Vagina (tissue), 2 donors: ENCODE data around the gene CCDC92. TPM values are rescaled to one million over a fixed set of nuclear protein-coding genes. Genes with fewer than 3 reads are reported as not detected.

Source experiments
- DNase-seq, 2 donors: peaks; one replicate each; pipeline ENCODE4 v3.0.0-alpha.2; 2017; ENCODE audit errors: extremely low spot score in 2 of 2
- H3K27ac ChIP-seq: fragments of 200-600 bp; sonication (generic); one replicate; pipeline ENCODE4 v1.5.1; 2019
- H3K27me3 ChIP-seq: fragments of 200-600 bp; sonication (generic); one replicate; pipeline ENCODE4 v1.5.1; 2019
- H3K36me3 ChIP-seq, 2 donors: fragments of 200-600 bp; sonication (generic); one replicate each; pipeline ENCODE4 v1.5.1; 2017 to 2019
- H3K4me1 ChIP-seq: fragments of 200-600 bp; sonication (generic); one replicate; pipeline ENCODE4 v1.5.1; 2019
- H3K4me3 ChIP-seq, 2 donors: fragments of 200-600 bp; sonication (generic); 1 replicate in 1 of 2; 2 replicates in 1 of 2; pipeline ENCODE4 v1.5.1; 2016 to 2019
- H3K9me3 ChIP-seq: fragments of 200-600 bp; sonication (generic); one replicate; pipeline ENCODE4 v1.5.1; 2019
- CTCF ChIP-seq, 3 experiments: fragments of 450-650 bp in 2 of 3; fragments of 200-600 bp in 1 of 3; sonication (generic) in 1 of 3; IDR thresholded peaks; one replicate each; pipeline ENCODE4 v1.5.1; 2017 to 2019; ENCODE audit warnings: antibody characterized with exemption in 3 of 3, mild to moderate bottlenecking in 2 of 3, moderate library complexity in 2 of 3
- POLR2A ChIP-seq, 2 donors: fragments of 450-650 bp; IDR thresholded peaks; one replicate each; pipeline ENCODE4 v1.6.1; 2017; ENCODE audit warnings: antibody characterized with exemption in 2 of 2, mild to moderate bottlenecking in 2 of 2, moderate library complexity in 2 of 2
- POLR2AphosphoS5 ChIP-seq, 2 donors: sonication (generic); formaldehyde crosslinking; IDR thresholded peaks; one replicate each; pipeline ENCODE4 v1.9.0; 2017; ENCODE audit warnings: antibody characterized with exemption in 2 of 2, mild to moderate bottlenecking in 2 of 2, low read depth in 1 of 2; ENCODE audit not compliant: insufficient read depth in 1 of 2
- intact Hi-C: fragments of 100-400 bp; cut with DNase I; formaldehyde crosslinking; loops from one replicate; pipeline ENCODE4 v1.15.1; 2023
- total RNA-seq: library from RNA; depleted of rRNA; stranded (reverse); fragments of >200 nt; gene quantifications from one replicate; pipeline ENCODE4 v1.2.3, GENCODE V29; 2016

CCDC92 gene
- total RNA-seq, 1 donor from 2014 or later, result 21.6 TPM

GRCh38 chr12:123907726-123908476 is 64.7 kb downstream of the CCDC92 start:
- DNase-seq, result no peak
- H3K4me1 ChIP-seq, result peaks cover 14% of the 10 kb centered on the region
- H3K9me3 ChIP-seq, result no peaks in the 10 kb centered on the region
- intact Hi-C loops, result no loop called here
- no peaks in the 10 kb centered on the region for H3K27me3 ChIP-seq
- peak overlapping the region in 1 of 2 donors; percentile 15 for H3K4me3 ChIP-seq
- TF ChIP-seq POLR2AphosphoS5 (IDR thresholded peaks at IDR 0.05; ENCODE audit: insufficient read depth in 1 of 2, low read depth in 1 of 2) (no peak), CTCF (IDR thresholded peaks at IDR 0.05) (no peak)
- no peaks in the 10 kb centered on the region for H3K36me3 ChIP-seq
- H3K27ac ChIP-seq, result peak overlapping the region; percentile 84

GRCh38 chr12:123906711-123907420 is 65.8 kb downstream of the CCDC92 start:
- H3K4me1 ChIP-seq, result peaks cover 14% of the 10 kb centered on the region
- H3K27me3 ChIP-seq, result no peaks in the 10 kb centered on the region
- H3K36me3 ChIP-seq, result no peaks in the 10 kb centered on the region
- TF ChIP-seq POLR2A (IDR thresholded peaks at IDR 0.05), result no peak
- no peak for TF ChIP-seq CTCF (IDR thresholded peaks at IDR 0.05)
- TF ChIP-seq POLR2AphosphoS5 (IDR thresholded peaks at IDR 0.05; ENCODE audit: insufficient read depth in 1 of 2, low read depth in 1 of 2), result no peak
- H3K27ac ChIP-seq, result peak overlapping the region; percentile 84
- no peak overlapping the region for H3K4me3 ChIP-seq
- no peaks in the 10 kb centered on the region for H3K9me3 ChIP-seq
- intact Hi-C loops, result no loop called here
- no peak for DNase-seq

GRCh38 chr12:123905319-123905925 is 67.2 kb downstream of the CCDC92 start:
- H3K27ac ChIP-seq, result no peak overlapping the region
- peaks cover 14% of the 10 kb centered on the region for H3K4me1 ChIP-seq
- no peaks in the 10 kb centered on the region for H3K9me3 ChIP-seq
- no peaks in the 10 kb centered on the region for H3K36me3 ChIP-seq
- no peak for DNase-seq
- H3K27me3 ChIP-seq, result no peaks in the 10 kb centered on the region
- TF ChIP-seq CTCF (IDR thresholded peaks at IDR 0.05), result peak; percentile 46 to 60 (median 49)
- TF ChIP-seq POLR2AphosphoS5 (IDR thresholded peaks at IDR 0.05; ENCODE audit: insufficient read depth in 1 of 2, low read depth in 1 of 2), result peak in 1 of 2 donors; percentile 37
- TF ChIP-seq POLR2A (IDR thresholded peaks at IDR 0.05), result no peak
- intact Hi-C loops, result no loop called here
- no peak overlapping the region for H3K4me3 ChIP-seq

- intact Hi-C loops, result no loop called here
- no peaks in the 10 kb centered on the region for H3K27me3 ChIP-seq
- peaks cover 14% of the 10 kb centered on the region for H3K4me1 ChIP-seq
- no peak for DNase-seq
- no peaks in the 10 kb centered on the region for H3K36me3 ChIP-seq
- H3K4me3 ChIP-seq, result no peak overlapping the region
- H3K27ac ChIP-seq, result no peak overlapping the region
- no peak for TF ChIP-seq CTCF (IDR thresholded peaks at IDR 0.05)
- no peak for TF ChIP-seq POLR2AphosphoS5 (IDR thresholded peaks at IDR 0.05; ENCODE audit: insufficient read depth in 1 of 2, low read depth in 1 of 2)
- no peak for TF ChIP-seq POLR2A (IDR thresholded peaks at IDR 0.05)
- H3K9me3 ChIP-seq, result no peaks in the 10 kb centered on the region
Measured at GRCh38 chr12:123903301-123904065, 69.1 kb downstream of the CCDC92 start.
